GM10248 (cell line): ENCODE data around the gene ATG13.

Experiments used
- CTCF ChIA-PET: fragments of 300-600 bp; sonication (Branson Sonifier 250); formaldehyde crosslinking; extraction: SDS; loops from one replicate; lab custom pipeline; 2021; ENCODE audit warnings: antibody characterized with exemption; lab: Yijun Ruan, JAX
- POLR2A ChIA-PET: fragments of 350-650 bp; sonication (Branson Sonifier 250); formaldehyde crosslinking; extraction: SDS; loops from one replicate; lab custom pipeline; 2020; ENCODE audit warnings: antibody characterized with exemption; lab: Yijun Ruan, JAX
- DNase-seq: peaks from one replicate; pipeline ENCODE4 v3.0.0; 2012; ENCODE audit errors: extremely low spot score
- TF ChIP-seq, protein P1 (sequence below): IDR thresholded peaks from 2 replicates; pipeline ENCODE4 v1.5.1; 2012; ENCODE audit warnings: mild to moderate bottlenecking, low read depth; ENCODE audit errors: extremely low read depth, missing control alignments, control extremely low read depth

ATG13 gene

GRCh38 chr11:46604796-46605195 lies 12.6 kb upstream of the ATG13 start:
- ChIA-PET POLR2A (interaction anchor here (0.6 kb wide), 1 partner anchor 34 kb away, joined by 3 read pairs; no protein-coding TSS in a partner anchor), CTCF (interaction anchor here (1.2 to 1.5 kb wide), 2 partner anchors 10 to 47 kb away, joined by 3 read pairs; no protein-coding TSS in a partner anchor)
- DNase-seq, result no peak
- TF ChIP-seq, protein P1, sequence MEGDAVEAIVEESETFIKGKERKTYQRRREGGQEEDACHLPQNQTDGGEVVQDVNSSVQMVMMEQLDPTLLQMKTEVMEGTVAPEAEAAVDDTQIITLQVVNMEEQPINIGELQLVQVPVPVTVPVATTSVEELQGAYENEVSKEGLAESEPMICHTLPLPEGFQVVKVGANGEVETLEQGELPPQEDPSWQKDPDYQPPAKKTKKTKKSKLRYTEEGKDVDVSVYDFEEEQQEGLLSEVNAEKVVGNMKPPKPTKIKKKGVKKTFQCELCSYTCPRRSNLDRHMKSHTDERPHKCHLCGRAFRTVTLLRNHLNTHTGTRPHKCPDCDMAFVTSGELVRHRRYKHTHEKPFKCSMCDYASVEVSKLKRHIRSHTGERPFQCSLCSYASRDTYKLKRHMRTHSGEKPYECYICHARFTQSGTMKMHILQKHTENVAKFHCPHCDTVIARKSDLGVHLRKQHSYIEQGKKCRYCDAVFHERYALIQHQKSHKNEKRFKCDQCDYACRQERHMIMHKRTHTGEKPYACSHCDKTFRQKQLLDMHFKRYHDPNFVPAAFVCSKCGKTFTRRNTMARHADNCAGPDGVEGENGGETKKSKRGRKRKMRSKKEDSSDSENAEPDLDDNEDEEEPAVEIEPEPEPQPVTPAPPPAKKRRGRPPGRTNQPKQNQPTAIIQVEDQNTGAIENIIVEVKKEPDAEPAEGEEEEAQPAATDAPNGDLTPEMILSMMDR, result no peak

DNA sequence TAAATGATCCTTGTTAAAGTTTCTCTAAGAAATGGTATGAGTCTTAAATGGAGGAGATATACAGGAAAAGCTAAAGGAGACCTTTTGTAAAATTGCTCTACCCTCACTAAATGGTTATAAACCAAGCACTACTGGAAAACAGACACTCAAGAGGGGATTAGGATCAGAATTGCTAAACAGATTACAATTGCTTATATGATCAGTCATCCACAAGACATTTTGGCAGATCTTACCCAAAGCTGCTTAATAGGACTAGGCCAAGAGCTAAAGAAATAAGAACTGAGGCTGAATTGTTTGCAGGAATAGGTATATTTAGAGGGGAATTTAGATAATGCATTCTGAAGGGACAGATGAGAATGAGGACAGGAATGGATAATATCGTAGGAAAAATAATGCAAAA lies 9.8 kb upstream of the ATG13 start:
- CTCF ChIA-PET, result interaction anchor here (0.9 to 3.0 kb wide), 3 partner anchors 8 to 11 kb away, joined by 4 to 12 read pairs (median 6); partner anchors contain the start of genes ATG13 and HARBI1
- TF ChIP-seq, protein P1, result no peak
- POLR2A ChIA-PET, result interaction anchor here (0.7 kb wide), 1 partner anchor 971 kb away, joined by 3 read pairs; the partner anchor contains the start of genes KBTBD4 and NDUFS3
- no peak for DNase-seq

- TF ChIP-seq, protein P1, result no peak
- POLR2A ChIA-PET, result interaction anchor here (0.7 kb wide), 1 partner anchor 15 kb away, joined by 3 read pairs; no protein-coding TSS in a partner anchor
- DNase-seq, result no peak
- CTCF ChIA-PET, result interaction anchor here (3.0 kb wide), 1 partner anchor 9 kb away, joined by 12 read pairs; no protein-coding TSS in a partner anchor
These were observed 8.0 kb upstream of the ATG13 start for GRCh38 chr11:46609386-46609785.

GRCh38 chr11:46611526-46612304 lies 5.6 kb upstream of the ATG13 start:
- TF ChIP-seq, protein P1, result no peak
- ChIA-PET POLR2A (interaction anchor here (0.6 to 1.2 kb wide), 2 partner anchors 18 to 123 kb away, joined by 3 to 4 read pairs; partner anchors contain the start of gene AMBRA1), CTCF (interaction anchor here (0.9 to 1.6 kb wide), 7 partner anchors 16 to 223 kb away, joined by 3 to 4 read pairs (median 3); partner anchors contain the start of gene AMBRA1)
- DNase-seq, result no peak

DNA sequence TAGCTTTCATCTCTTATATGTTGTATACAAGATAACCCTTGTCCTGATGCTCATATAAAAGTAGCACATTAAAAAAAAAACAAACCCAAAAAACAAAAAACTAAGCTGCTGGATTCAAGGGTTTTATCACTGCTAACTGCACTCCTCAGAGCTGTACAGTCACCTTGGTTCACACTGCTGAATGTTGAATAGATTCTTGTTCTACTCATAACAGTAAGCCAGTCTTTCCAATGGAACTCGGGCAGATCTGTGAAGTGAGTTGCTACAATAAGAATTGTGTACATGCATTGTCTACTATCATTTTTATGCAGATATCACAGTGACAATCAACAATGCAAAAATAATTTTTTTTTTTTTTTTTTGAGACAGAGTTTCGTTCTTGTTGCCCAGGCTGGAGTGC lies 5.0 kb upstream of the ATG13 start:
- ChIA-PET POLR2A (interaction anchor here (1.2 kb wide), 1 partner anchor 18 kb away, joined by 4 read pairs; the partner anchor contains the start of gene AMBRA1), CTCF (interaction anchor here (0.9 to 1.6 kb wide), 7 partner anchors 17 to 224 kb away, joined by 3 to 4 read pairs (median 3); partner anchors contain the start of gene AMBRA1)
- DNase-seq, result no peak
- TF ChIP-seq, protein P1, result no peak

GRCh38 chr11:46615756-46616155 lies 1.6 kb upstream of the ATG13 start:
- POLR2A ChIA-PET, result no interaction called here
- TF ChIP-seq, protein P1, result no peak
- CTCF ChIA-PET, result interaction anchor here (1.4 to 3.6 kb wide), 6 partner anchors 9 to 87 kb away, joined by 3 to 12 read pairs (median 4); partner anchors contain the start of gene AMBRA1
- no peak for DNase-seq
